ENCODE data around the gene PAPSS2. TPM values are rescaled to one million over a fixed set of nuclear protein-coding genes. Genes with fewer than 3 reads are reported as not detected.

The PAPSS2 gene
- total RNA-seq, 1 donor from 2014 or later, result 137 TPM

DNA sequence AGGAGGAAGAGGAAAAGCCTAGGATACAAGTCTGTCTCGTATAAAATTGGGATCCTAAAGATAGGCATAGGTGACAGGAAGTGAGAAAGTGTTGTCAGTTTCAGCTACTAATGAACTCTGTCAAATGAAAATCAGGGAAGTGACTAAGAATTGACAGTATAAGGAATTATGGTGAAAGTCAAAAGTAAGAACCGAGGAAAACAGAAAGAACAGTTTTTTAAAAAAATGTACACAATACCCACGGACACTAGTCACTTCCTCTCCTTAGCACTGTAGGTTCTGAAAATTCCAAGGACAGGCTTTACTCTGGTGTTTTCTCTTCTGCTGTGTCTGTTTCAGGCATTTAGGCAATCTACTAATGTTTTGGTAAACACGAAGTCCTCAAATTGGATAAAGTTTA is 116.1 kb downstream of the PAPSS2 start:
- DNase-seq (no peak), ATAC-seq (no peak)
- no peak overlapping the region for H3K27ac ChIP-seq
- TF ChIP-seq, protein P1, sequence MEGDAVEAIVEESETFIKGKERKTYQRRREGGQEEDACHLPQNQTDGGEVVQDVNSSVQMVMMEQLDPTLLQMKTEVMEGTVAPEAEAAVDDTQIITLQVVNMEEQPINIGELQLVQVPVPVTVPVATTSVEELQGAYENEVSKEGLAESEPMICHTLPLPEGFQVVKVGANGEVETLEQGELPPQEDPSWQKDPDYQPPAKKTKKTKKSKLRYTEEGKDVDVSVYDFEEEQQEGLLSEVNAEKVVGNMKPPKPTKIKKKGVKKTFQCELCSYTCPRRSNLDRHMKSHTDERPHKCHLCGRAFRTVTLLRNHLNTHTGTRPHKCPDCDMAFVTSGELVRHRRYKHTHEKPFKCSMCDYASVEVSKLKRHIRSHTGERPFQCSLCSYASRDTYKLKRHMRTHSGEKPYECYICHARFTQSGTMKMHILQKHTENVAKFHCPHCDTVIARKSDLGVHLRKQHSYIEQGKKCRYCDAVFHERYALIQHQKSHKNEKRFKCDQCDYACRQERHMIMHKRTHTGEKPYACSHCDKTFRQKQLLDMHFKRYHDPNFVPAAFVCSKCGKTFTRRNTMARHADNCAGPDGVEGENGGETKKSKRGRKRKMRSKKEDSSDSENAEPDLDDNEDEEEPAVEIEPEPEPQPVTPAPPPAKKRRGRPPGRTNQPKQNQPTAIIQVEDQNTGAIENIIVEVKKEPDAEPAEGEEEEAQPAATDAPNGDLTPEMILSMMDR (IDR thresholded peaks at IDR 0.05), result no peak
- H3K9me3 ChIP-seq, result no peaks in the 10 kb centered on the region
- no peak overlapping the region for H3K4me3 ChIP-seq
- intact Hi-C loops (cut with DNase I), result no loop called here
- no peaks in the 10 kb centered on the region for H3K4me1 ChIP-seq
- H3K36me3 ChIP-seq, result peaks cover 40% of the 10 kb centered on the region
- no peaks in the 10 kb centered on the region for H3K27me3 ChIP-seq (ENCODE audit: low read depth)

DNA sequence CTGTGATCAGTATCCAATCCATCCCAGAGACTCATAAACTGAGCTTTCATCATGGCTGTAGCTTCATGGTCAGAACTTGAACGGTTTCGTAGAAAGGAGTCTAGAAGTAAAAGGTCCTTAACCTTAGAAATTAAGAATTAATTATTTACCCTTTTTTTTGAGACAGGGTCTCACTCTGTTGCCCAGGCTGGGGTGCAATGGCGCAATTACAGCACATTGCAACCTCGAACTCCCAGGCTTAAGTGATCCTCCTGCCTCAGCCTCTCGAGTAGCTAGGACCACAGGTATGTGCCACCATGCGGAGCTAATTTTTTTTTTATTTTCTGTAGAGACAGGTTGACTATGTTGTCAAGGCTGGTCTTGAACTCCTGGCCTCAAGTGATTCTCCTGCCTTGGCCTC is 116.7 kb downstream of the PAPSS2 start:
- DNase-seq (no peak), ATAC-seq (no peak)
- H3K27me3 ChIP-seq (ENCODE audit: low read depth), result no peaks in the 10 kb centered on the region
- peaks cover 44% of the 10 kb centered on the region for H3K36me3 ChIP-seq
- TF ChIP-seq, protein P1 (IDR thresholded peaks at IDR 0.05), result no peak
- H3K9me3 ChIP-seq, result no peaks in the 10 kb centered on the region
- H3K4me1 ChIP-seq, result no peaks in the 10 kb centered on the region
- no peak overlapping the region for H3K27ac ChIP-seq
- intact Hi-C loops (cut with DNase I), result no loop called here
- no peak overlapping the region for H3K4me3 ChIP-seq

DNA sequence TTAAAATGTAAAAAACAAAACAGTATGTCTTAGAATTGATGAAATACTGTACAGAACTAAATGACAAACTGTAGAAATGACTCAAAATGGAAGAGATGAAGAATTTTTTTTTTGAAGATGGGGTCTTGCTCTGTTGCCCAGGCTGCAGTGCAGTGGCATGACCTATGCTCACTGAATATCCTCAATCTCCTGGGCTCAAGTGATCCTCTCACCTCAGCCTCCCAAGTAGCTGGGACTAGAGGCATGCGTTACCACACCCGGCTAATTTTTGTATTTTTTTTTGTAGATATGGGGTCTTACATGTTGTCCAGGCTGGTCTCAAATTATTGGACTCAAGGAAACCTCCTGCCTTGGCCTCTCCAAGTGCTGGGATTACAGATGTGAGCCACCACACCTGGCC is 121.9 kb downstream of the PAPSS2 start:
- Histone ChIP-seq H3K36me3 (peaks cover 41% of the 10 kb centered on the region), H3K4me3 (no peak overlapping the region), H3K9me3 (no peaks in the 10 kb centered on the region), H3K27ac (no peak overlapping the region), H3K27me3 (ENCODE audit: low read depth) (no peaks in the 10 kb centered on the region), H3K4me1 (no peaks in the 10 kb centered on the region)
- ATAC-seq (no peak), DNase-seq (no peak)
- intact Hi-C loops (cut with DNase I), result no loop called here
- TF ChIP-seq, protein P1 (IDR thresholded peaks at IDR 0.05), result no peak

DNA sequence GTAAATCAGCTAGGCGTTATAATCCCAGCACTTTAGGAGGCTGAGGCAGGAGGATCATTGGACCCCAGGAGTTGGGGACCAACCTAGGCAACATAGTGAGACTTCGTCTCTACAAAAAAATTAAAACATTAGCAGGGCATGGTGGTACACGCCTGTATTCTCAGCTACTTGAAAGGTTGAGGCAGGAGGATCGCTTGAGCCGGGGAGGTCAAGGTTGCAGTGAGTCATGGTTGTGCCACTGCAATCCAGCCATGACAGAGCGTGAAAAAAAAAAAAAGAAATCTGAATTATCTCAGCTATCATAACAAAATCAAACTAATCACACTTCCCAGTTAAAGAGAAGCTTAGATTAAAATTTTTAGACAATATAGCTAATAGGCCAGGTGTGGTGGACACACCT is 123.0 kb downstream of the PAPSS2 start:
- no peak for ATAC-seq
- intact Hi-C loops (cut with DNase I), result no loop called here
- Histone ChIP-seq H3K4me1 (no peaks in the 10 kb centered on the region), H3K27ac (no peak overlapping the region), H3K36me3 (peaks cover 41% of the 10 kb centered on the region), H3K9me3 (no peaks in the 10 kb centered on the region), H3K27me3 (ENCODE audit: low read depth) (no peaks in the 10 kb centered on the region), H3K4me3 (no peak overlapping the region)
- TF ChIP-seq, protein P1 (IDR thresholded peaks at IDR 0.05), result no peak
- no peak for DNase-seq

DNA sequence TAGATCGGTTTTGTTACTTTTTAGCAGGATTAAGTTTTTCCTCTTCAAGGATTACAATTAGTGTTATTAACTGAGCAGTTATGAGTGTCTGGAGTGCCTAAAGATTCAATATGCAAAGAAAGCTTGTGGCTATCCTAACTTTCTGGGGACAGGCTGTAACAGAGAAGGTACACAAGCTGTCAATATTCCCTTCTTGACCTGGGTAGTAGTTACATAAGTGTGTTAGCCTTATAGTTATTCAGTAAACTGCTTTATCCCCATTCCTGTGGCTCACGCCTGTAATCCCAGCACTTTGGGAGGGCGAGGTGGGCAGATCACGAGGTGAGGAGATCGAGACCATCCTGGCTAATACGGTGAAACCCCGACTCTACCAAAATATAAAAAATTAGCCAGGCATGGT is 126.7 kb downstream of the PAPSS2 start:
- no peak for ATAC-seq
- peaks cover 46% of the 10 kb centered on the region for H3K36me3 ChIP-seq
- DNase-seq, result no peak

More for the DNA sequence above, 126.7 kb downstream of the PAPSS2 start:
- H3K4me1 ChIP-seq, result no peaks in the 10 kb centered on the region
- no peaks in the 10 kb centered on the region for H3K9me3 ChIP-seq
- no peaks in the 10 kb centered on the region for H3K27me3 ChIP-seq (ENCODE audit: low read depth)
- intact Hi-C loops (cut with DNase I), result no loop called here
- TF ChIP-seq, protein P1 (IDR thresholded peaks at IDR 0.05), result no peak
- H3K4me3 ChIP-seq, result no peak overlapping the region
- no peak overlapping the region for H3K27ac ChIP-seq
